HepG2 (cell line): ENCODE measurements around the gene PDK2. TPM values are rescaled to one million over a fixed set of nuclear protein-coding genes. Genes with fewer than 3 reads are reported as not detected.

ENCODE experiments used
- MAFG ChIP-seq: sonication (generic); formaldehyde crosslinking; IDR thresholded peaks from 2 replicates; pipeline ENCODE4 v1.5.1; 2020; ENCODE audit warnings: mild to moderate bottlenecking, missing genetic modification reagents
- POGZ ChIP-seq: sonication (generic); formaldehyde crosslinking; IDR thresholded peaks from 2 replicates; pipeline ENCODE4 v1.4.0; 2020; ENCODE audit warnings: mild to moderate bottlenecking, missing genetic modification reagents
- RORA ChIP-seq: sonication (generic); formaldehyde crosslinking; IDR thresholded peaks from 2 replicates; pipeline ENCODE4 v1.5.0; 2020; ENCODE audit warnings: mild to moderate bottlenecking, missing genetic modification reagents, moderate library complexity
- ZBTB43 ChIP-seq: sonication (generic); formaldehyde crosslinking; conservative IDR thresholded peaks from 2 replicates; pipeline ENCODE4 v1.4.0; 2020; ENCODE audit warnings: missing genetic modification reagents
- ZFP90 ChIP-seq: sonication (generic); formaldehyde crosslinking; IDR thresholded peaks from 2 replicates; pipeline ENCODE4 v1.8.0; 2022; ENCODE audit warnings: missing genetic modification reagents, mild to moderate bottlenecking, inconsistent platforms, borderline replicate concordance
- ZMYM2 ChIP-seq: sonication (generic); formaldehyde crosslinking; IDR thresholded peaks from 2 replicates; pipeline ENCODE4 v1.8.0; 2022; ENCODE audit warnings: mild to moderate bottlenecking, missing genetic modification reagents
- ZNF264 ChIP-seq: sonication (generic); formaldehyde crosslinking; IDR thresholded peaks from 2 replicates; pipeline ENCODE4 v1.4.0; 2020; ENCODE audit warnings: missing genetic modification reagents
- ZNF747 ChIP-seq: sonication (generic); formaldehyde crosslinking; IDR thresholded peaks from 2 replicates; pipeline ENCODE4 v1.8.1; 2023; ENCODE audit warnings: missing genetic modification reagents, mild to moderate bottlenecking, borderline replicate concordance
- polyA plus RNA-seq, 8 experiments: library from polyadenylated mRNA; depleted of rRNA in 3 of 8; stranded (reverse) in 7 of 8; unstranded in 1 of 8; fragments of >200 nt; fragmentation: Illumina TruSeq in 4 of 8; extraction: Trizol in 4 of 8; gene quantifications; 2 replicates each; pipeline versions ENCODE4 v1.2.1 to v1.2.3, GENCODE V29; 2011 to 2016; ENCODE audit warnings: low read depth in 4 of 8, missing spikeins in 1 of 8, mixed read lengths in 1 of 8; ENCODE audit not compliant: insufficient read depth in 1 of 8
- total RNA-seq, 5 experiments: library from RNA; depleted of rRNA; stranded (reverse); fragments of >200 nt; fragmentation: Illumina TruSeq; extraction: Trizol; gene quantifications; 2 replicates each; pipeline ENCODE4 v1.2.3, GENCODE V29; 2016; ENCODE audit warnings: low read depth in 1 of 5
- TF ChIP-seq, protein P1 (sequence below), 2 experiments: sonication (generic) in 1 of 2; formaldehyde crosslinking in 1 of 2; IDR thresholded peaks; 2 replicates each; pipeline versions ENCODE4 v1.6.1 to v1.9.0; 2014 to 2022; ENCODE audit warnings: antibody characterized with exemption in 1 of 2, borderline replicate concordance in 1 of 2, inconsistent platforms in 1 of 2, low read depth in 1 of 2, missing genetic modification reagents in 1 of 2
- TF ChIP-seq, protein P2 (sequence below), 2 experiments: fragments of 450-650 bp in 1 of 2; sonication (generic) in 1 of 2; formaldehyde crosslinking in 1 of 2; IDR thresholded peaks; 2 replicates each; pipeline versions ENCODE4 v1.6.1 to v1.8.0; 2016 to 2022; ENCODE audit warnings: antibody characterized with exemption in 1 of 2, mild to moderate bottlenecking in 1 of 2, missing genetic modification reagents in 1 of 2

The PDK2 gene
- total and polyA plus RNA-seq, 2 of the 13 experiments (the other 11 are each of a cell fraction or from before 2014, with no cell fraction given): 18.5 to 59.7 TPM

GRCh38 chr17:50151041-50151936, 56.1 kb downstream of the PDK2 start (continued):
- TF ChIP-seq, protein P1, sequence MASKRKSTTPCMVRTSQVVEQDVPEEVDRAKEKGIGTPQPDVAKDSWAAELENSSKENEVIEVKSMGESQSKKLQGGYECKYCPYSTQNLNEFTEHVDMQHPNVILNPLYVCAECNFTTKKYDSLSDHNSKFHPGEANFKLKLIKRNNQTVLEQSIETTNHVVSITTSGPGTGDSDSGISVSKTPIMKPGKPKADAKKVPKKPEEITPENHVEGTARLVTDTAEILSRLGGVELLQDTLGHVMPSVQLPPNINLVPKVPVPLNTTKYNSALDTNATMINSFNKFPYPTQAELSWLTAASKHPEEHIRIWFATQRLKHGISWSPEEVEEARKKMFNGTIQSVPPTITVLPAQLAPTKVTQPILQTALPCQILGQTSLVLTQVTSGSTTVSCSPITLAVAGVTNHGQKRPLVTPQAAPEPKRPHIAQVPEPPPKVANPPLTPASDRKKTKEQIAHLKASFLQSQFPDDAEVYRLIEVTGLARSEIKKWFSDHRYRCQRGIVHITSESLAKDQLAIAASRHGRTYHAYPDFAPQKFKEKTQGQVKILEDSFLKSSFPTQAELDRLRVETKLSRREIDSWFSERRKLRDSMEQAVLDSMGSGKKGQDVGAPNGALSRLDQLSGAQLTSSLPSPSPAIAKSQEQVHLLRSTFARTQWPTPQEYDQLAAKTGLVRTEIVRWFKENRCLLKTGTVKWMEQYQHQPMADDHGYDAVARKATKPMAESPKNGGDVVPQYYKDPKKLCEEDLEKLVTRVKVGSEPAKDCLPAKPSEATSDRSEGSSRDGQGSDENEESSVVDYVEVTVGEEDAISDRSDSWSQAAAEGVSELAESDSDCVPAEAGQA (IDR thresholded peaks at IDR 0.05; ENCODE audit: low read depth): no peak
- TF ChIP-seq, protein P1 (CRISPR knock-in tag; IDR thresholded peaks at IDR 0.05; ENCODE audit: borderline replicate concordance): no peak
- peak; percentile 56; the same call in 1 of the 2 replicates for TF ChIP-seq POGZ (CRISPR knock-in tag)
- TF ChIP-seq ZFP90: 0 out of 2 replicates have a peak, but pooled peaks have one; percentile 29
- TF ChIP-seq ZNF747 (CRISPR knock-in tag): no peak
- no peak for TF ChIP-seq ZMYM2 (CRISPR knock-in tag)
- TF ChIP-seq RORA: no peak
- TF ChIP-seq ZBTB43 (CRISPR knock-in tag): 0 out of 2 replicates have a peak, but pooled peaks have one; percentile 35
- TF ChIP-seq MAFG (CRISPR knock-in tag): no peak
- no peak for TF ChIP-seq ZNF264 (CRISPR knock-in tag)
- TF ChIP-seq, protein P2, sequence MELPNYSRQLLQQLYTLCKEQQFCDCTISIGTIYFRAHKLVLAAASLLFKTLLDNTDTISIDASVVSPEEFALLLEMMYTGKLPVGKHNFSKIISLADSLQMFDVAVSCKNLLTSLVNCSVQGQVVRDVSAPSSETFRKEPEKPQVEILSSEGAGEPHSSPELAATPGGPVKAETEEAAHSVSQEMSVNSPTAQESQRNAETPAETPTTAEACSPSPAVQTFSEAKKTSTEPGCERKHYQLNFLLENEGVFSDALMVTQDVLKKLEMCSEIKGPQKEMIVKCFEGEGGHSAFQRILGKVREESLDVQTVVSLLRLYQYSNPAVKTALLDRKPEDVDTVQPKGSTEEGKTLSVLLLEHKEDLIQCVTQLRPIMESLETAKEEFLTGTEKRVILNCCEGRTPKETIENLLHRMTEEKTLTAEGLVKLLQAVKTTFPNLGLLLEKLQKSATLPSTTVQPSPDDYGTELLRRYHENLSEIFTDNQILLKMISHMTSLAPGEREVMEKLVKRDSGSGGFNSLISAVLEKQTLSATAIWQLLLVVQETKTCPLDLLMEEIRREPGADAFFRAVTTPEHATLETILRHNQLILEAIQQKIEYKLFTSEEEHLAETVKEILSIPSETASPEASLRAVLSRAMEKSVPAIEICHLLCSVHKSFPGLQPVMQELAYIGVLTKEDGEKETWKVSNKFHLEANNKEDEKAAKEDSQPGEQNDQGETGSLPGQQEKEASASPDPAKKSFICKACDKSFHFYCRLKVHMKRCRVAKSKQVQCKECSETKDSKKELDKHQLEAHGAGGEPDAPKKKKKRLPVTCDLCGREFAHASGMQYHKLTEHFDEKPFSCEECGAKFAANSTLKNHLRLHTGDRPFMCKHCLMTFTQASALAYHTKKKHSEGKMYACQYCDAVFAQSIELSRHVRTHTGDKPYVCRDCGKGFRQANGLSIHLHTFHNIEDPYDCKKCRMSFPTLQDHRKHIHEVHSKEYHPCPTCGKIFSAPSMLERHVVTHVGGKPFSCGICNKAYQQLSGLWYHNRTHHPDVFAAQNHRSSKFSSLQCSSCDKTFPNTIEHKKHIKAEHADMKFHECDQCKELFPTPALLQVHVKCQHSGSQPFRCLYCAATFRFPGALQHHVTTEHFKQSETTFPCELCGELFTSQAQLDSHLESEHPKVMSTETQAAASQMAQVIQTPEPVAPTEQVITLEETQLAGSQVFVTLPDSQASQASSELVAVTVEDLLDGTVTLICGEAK (IDR thresholded peaks at IDR 0.05): no peak
- TF ChIP-seq, protein P2 (CRISPR knock-in tag; IDR thresholded peaks at IDR 0.05): 0 out of 2 replicates have a peak, but pooled peaks have one; percentile 0
